ENCODE results near the gene GEMIN2.
A peak's percentile ranks its signal among the peaks of the same experiment; 100 is the strongest.
"Not testable (repeated sequence)": the region's sequence is repeated elsewhere in the genome, so short reads cannot be mapped to it uniquely, and the experiment has no call there.

GEMIN2 gene

GRCh38 chr14:39109893-39110715 lies 4.0 kb upstream of the GEMIN2 start:
- DNase-seq = no peak

GRCh38 chr14:39113685-39114072 lies 444 bp upstream of the GEMIN2 start:
- no peak for DNase-seq

GRCh38 chr14:39122330-39123138 lies 8.4 kb downstream of the GEMIN2 start:
- DNase-seq = no peak

GRCh38 chr14:39137835-39138234 lies 23.7 kb downstream of the GEMIN2 start:
- not testable (repeated sequence) for DNase-seq

GRCh38 chr14:39138440-39138839 lies 24.3 kb downstream of the GEMIN2 start:
- no peak for DNase-seq

- no peak for DNase-seq
These were observed 26.0 kb downstream of the GEMIN2 start for GRCh38 chr14:39140170-39140569.

- DNase-seq = not testable (repeated sequence)
These were observed 27.5 kb downstream of the GEMIN2 start for GRCh38 chr14:39141623-39142022.

- not testable (repeated sequence) for DNase-seq
These were observed 29.1 kb downstream of the GEMIN2 start for GRCh38 chr14:39143226-39143625.

- DNase-seq = no peak
These were observed 31.3 kb downstream of the GEMIN2 start for GRCh38 chr14:39145266-39145966.

GRCh38 chr14:39154594-39155189 lies 40.6 kb downstream of the GEMIN2 start:
- DNase-seq = no peak

GRCh38 chr14:39157491-39157890 lies 43.4 kb downstream of the GEMIN2 start:
- no peak for DNase-seq

- no peak for DNase-seq
These were observed 44.2 kb downstream of the GEMIN2 start for GRCh38 chr14:39158222-39158858.

- DNase-seq = no peak
These were observed 46.4 kb downstream of the GEMIN2 start for GRCh38 chr14:39160494-39160893.

- not testable (repeated sequence) for DNase-seq
These were observed 53.7 kb downstream of the GEMIN2 start for GRCh38 chr14:39167797-39168320.

GRCh38 chr14:39168591-39168990 lies 54.5 kb downstream of the GEMIN2 start:
- no peak for DNase-seq

GRCh38 chr14:39169541-39169900 lies 55.4 kb downstream of the GEMIN2 start:
- no peak for DNase-seq

- no peak for DNase-seq
These were observed 59.1 kb downstream of the GEMIN2 start for GRCh38 chr14:39173198-39173597.

- DNase-seq = peak; percentile 95
These were observed 60.7 kb downstream of the GEMIN2 start, which contains the start of gene PNN for GRCh38 chr14:39174560-39175444. Gene PNN (plus strand): TSS chr14:39175254. CDS start chr14:39175280, 26 bp downstream.

GRCh38 chr14:39175445-39176262 lies 61.5 kb downstream of the GEMIN2 start:
- no peak for DNase-seq
